HG03558 (cell line): Measurements from ENCODE around the gene SPG7.

Source experiments
- ATAC-seq: cut with Tn5 transposase; IDR thresholded peaks from one replicate; pipeline ENCODE4 v1.9.1; 2021; ENCODE audit warnings: moderate number of reproducible peaks; ENCODE audit not compliant: unreplicated experiment; ENCODE audit errors: extremely low read depth

SPG7 gene

DNA sequence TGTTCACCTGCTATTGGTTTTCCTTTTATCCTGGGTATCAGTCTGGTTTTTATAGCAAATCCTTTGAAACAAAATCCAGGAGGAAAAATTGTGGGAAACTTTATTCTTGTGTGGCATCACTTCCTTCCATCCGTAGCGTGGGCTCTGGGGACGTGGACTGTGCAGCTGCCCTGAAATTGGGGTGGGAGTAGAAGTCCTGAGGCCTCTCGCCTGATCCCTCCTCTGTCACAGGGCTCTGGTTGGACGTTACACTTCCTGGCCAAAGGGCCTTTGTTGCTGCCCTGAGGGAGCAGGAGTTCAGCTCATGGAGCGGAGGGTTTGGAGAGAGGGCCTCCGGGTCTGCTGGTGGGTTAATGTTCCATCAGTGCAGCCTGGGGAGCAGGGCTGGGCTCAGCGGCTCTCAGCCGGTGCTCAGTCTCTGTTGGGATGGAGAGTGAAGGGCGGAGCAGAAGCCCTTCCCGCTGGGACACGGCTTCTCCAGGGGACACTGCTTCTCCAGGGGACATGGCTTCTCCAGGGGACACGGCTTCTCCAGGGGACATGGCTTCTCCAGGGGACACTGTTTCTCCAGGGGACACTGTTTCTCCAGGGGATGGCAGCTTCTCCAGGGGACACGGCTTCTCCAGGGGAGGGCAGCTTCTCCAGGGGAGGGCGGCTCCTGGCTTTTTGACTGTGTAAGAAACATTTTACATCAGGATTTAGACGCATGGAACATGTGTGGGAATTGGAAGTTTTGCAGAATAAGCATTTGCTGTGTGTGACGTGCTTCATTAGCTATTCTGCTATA is 37.0 kb downstream of the SPG7 start:
- ATAC-seq = no peak

- ATAC-seq = no peak
Measured at GRCh38 chr16:89545831-89546574, 37.8 kb downstream of the SPG7 start.

DNA sequence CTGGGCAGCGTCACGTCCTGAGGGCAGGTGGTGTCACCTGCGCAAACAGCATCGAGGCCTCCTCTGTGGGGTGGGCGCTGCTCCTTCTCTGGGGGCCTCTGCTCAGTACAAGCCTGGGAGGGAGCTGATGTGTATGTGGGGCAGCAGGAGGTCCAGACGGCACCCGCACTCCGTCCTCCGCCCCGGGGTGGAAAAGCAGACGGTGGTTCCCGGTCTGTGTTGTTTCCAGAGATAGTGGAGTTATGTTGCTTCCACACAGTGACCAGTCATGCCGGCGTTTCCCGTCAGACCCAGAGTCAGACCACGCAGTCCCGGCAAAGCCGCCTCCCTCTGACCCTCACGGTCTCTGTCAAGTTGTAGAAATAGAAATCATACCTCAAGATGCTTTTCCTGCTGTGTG is 38.6 kb downstream of the SPG7 start:
- no peak for ATAC-seq

DNA sequence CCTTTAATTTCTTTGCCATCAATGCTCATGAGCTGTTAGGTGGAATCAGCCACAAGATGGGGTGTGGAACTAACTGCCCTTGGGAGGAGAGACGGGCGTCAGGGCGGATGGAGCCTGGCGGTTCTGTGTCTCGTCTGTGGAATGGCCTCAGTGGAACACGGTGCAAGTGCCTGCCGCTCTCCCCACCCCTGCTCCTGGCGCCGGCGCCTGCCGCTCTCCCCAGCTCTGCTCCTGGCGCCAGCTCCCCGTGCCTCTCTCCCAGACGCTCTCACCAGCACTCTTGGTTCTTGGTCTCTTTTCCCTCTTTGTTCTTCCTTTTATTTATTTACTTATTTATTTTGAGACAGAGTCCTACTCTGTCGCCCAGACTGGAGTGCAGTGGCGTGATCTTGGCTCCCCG is 39.1 kb downstream of the SPG7 start:
- no peak for ATAC-seq

GRCh38 chr16:89547860-89548259 is 39.7 kb downstream of the SPG7 start:
- ATAC-seq = no peak

- no peak for ATAC-seq
Measured at GRCh38 chr16:89548344-89549006, 40.3 kb downstream of the SPG7 start.

DNA sequence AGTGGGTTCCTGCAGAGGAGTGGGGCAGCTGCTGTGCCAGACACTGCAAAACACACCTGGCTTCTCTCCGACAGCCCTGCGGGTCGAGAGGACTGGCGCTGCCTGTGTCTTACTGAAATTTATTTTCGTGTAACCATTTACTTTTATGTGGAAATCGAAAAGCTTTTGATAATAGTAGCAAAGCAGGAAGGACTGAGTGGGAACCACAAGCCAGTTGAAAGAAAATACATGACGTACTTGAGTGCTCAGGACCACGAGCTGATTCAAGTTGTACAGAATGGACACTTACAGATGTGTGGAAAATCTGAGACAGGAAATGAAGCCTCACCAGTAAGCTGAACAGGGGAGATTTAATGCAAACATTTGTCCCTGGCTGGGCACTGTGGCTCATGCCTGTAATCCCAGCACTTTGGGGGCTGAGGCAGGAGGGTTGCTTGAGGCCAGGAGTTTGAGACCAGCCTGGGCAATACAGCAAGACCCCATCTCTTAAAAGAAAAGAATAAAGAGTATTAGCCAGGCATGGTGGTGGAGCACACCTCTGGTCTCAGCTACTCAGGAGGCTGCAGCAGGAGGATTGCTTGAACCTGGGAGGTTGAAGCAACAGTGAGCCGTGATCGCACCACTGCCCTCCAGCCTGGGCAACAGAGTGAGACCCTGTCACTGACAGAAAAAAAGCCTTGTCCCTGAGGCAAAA is 41.0 kb downstream of the SPG7 start:
- ATAC-seq = no peak

- no peak for ATAC-seq
Measured at GRCh38 chr16:89550421-89551007, 42.3 kb downstream of the SPG7 start.

DNA sequence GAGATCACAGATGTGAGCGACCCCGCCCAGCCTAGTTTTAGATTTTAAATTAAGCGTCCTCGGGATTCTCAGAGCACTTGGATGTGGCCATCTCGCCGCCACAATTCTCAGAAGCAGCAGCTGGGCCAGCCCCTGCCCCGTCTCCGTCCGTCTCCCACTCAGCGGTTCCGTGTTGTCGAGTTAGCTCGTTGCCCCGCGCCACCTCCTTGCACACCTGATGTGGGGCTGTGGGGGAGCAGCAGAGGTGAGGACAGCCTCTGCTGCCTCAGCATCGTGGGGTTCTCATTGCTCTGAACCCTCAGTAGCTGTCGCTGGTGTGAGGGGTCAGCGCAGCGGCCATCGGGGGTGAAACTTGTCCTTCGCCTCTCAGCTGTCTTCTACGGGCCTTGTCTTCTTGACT is 44.1 kb downstream of the SPG7 start:
- ATAC-seq = no peak

DNA sequence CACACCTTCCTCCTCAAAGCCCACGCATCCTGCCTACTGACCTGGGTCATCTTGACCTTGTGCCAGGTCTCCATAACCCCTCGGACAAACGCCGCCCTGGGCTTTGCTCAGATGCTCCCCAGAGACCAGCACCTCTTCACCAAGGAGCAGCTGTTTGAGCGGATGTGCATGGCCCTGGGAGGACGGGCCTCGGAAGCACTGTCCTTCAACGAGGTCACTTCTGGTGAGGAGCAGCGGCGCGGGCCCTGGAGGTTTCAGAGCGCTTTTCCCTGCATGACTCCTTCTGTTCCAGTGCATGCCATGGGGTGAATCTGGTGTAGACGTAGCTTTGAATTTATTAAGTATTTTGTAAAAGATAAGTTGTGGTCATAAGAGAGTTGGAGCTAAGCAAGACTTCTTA is 44.7 kb downstream of the SPG7 start:
- no peak for ATAC-seq

- no peak for ATAC-seq
Measured at GRCh38 chr16:89553733-89554132, 45.5 kb downstream of the SPG7 start.

DNA sequence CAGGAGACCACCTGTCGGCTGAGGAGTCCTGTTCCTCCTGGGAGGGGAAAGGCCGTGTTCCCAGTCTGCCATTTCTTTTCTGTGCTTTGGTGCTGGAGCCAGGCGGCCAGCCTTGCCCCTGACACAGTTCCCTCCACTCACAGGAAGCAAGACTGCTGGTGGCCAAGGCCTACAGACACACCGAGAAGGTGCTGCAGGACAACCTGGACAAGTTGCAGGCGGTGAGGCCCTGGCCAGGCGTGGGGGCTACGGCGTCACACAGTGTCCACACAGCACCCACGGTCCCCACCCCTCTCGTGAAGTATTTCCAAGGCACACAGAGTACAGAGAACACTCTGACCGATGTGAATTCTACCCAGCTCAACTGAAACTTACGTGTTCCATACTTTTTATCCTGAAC is 46.1 kb downstream of the SPG7 start:
- ATAC-seq = no peak

DNA sequence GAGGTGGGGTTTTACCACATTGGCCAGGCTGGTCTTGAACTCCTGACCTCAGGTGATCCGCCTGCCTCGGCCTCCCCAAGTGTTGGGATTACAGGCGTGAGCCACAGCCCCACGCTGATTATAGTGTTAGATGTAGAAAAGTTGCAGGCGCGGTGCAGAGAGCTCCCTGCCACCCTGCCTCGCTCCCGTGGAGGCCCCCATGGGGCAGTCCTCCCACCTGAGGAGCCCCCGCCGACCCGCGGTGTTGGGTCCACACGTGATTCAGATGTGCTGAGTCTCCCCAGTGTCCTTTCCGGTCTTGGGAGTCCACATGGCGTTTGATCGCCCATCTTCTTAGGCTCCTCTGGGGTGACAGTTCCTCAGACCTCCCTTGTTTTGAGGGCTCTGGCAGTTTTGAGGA is 47.1 kb downstream of the SPG7 start:
- no peak for ATAC-seq

DNA sequence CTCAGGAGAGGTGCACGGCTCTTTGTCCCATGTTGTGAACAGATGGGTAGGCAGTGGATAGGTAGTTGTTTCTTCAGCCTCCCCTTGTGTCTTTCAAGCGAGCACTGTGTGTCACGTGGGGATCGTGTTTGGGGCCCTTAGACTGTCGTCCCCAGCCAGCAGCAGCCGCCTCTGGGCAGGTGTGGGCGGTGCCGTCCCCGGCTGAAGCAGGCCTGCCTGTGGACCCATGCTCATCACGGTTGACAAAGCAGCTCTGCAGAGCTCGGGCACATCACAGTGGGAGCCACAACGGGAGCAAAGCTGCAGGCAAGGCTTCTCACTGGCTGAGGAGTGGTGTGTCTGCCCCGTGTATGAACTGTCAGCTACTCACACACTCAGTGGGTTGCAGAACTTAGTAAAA is 47.6 kb downstream of the SPG7 start:
- no peak for ATAC-seq

DNA sequence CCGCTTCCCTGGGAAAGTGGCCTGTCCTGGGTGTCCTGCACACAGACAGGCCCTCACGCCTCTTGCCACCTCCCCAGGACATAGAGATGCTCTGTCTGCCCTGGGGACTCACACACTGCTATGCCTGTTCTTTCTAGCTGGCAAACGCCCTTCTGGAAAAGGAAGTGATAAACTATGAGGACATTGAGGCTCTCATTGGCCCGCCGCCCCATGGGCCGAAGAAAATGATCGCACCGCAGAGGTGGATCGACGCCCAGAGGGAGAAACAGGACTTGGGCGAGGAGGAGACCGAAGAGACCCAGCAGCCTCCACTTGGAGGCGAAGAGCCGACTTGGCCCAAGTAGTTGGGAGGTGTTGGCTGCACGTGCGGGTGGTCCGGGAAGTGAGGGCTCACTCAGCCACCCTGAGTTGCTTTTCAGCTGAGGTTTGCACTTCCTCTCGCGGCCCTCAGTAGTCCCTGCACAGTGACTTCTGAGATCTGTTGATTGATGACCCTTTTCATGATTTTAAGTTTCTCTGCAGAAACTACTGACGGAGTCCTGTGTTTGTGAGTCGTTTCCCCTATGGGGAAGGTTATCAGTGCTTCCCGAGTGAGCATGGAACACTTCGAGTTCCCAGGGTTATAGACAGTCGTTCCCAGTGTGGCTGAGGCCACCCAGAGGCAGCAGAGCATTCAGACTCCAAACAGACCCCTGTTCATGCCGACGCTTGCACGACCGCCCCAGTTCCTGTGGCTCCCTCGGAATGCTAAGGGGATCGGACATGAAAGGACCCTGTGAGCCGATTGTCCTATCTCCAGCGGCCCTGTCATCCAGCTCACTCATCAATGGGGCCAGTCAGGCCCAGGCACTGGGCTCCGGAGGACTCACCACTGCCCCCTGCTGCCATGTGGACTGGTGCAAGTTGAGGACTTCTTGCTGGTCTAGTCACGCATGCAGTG is 48.8 kb downstream of the SPG7 start:
- no peak for ATAC-seq

- ATAC-seq = no peak
Measured at GRCh38 chr16:89557690-89558490, 49.7 kb downstream of the SPG7 start.

DNA sequence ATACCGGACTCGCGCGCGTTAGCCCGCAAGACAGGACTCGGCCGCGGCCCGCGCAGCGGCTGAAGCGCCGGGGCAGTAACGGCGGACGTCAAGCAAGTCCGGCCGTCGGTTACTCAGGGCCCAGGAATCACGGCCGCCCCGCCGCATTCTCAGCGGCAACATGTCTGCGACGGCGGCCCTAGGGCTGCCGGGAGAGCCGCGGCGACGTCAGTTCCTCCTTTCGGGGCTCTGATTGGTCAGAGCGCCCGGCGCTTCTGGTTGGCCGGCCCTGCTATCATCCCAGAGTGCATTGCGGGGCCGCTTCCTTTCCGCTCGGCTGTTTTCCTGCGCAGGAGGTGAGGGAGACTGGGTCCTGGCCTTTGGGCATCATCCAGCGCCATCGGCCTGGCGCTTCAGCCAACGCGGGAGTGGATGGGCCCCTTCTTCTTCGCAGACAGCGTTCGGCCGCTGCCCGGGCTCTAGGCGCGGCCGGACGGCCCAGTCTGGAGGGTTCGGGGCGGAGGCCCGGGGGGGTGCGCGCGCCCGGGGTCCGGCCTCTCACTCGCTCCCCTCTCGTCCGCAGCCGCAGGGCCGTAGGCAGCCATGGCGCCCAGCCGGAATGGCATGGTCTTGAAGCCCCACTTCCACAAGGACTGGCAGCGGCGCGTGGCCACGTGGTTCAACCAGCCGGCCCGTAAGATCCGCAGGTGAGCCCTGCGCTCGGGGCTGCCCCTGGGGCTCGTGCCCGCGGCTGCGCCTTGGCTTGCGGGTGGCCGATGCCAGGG is 52.4 kb downstream of the SPG7 start, which contains the start of gene RPL13:
Gene RPL13 (plus strand): TSS at position 305 of the 764 bp plus-strand sequence. CDS start 278 bp downstream, at position 583.
- ATAC-seq = peak; percentile 61
